ENCODE data around the gene SBK3.

Gene SBK3

GRCh38 chr19:55526216-55527196 lies 18.8 kb downstream of the SBK3 start:
- Mint-ChIP-seq H3K27me3 (ENCODE audit: low read depth) (no peaks in the 10 kb centered on the region), H3K4me1 (ENCODE audit: low read depth) (no peaks in the 10 kb centered on the region), H3K9me3 (no peaks in the 10 kb centered on the region), H3K4me3 (no peak overlapping the region), H3K36me3 (ENCODE audit: low read depth) (no peaks in the 10 kb centered on the region), H3K27ac (no peak overlapping the region)

GRCh38 chr19:55525289-55526101 lies 19.8 kb downstream of the SBK3 start:
- Mint-ChIP-seq H3K4me3 (no peak overlapping the region), H3K9me3 (no peaks in the 10 kb centered on the region), H3K36me3 (ENCODE audit: low read depth) (no peaks in the 10 kb centered on the region), H3K27ac (no peak overlapping the region), H3K27me3 (ENCODE audit: low read depth) (no peaks in the 10 kb centered on the region), H3K4me1 (ENCODE audit: low read depth) (no peaks in the 10 kb centered on the region)

GRCh38 chr19:55520691-55521292 lies 24.6 kb downstream of the SBK3 start:
- Mint-ChIP-seq H3K4me1 (ENCODE audit: low read depth) (peaks cover 2% of the 10 kb centered on the region), H3K9me3 (no peaks in the 10 kb centered on the region), H3K27ac (no peak overlapping the region)

GRCh38 chr19:55519451-55520311 lies 25.7 kb downstream of the SBK3 start:
- no peaks in the 10 kb centered on the region for H3K36me3 Mint-ChIP-seq (ENCODE audit: low read depth)
- H3K4me3 Mint-ChIP-seq: no peak overlapping the region
- peaks cover 2% of the 10 kb centered on the region for H3K4me1 Mint-ChIP-seq (ENCODE audit: low read depth)
- H3K9me3 Mint-ChIP-seq: no peaks in the 10 kb centered on the region
- H3K27ac Mint-ChIP-seq: no peak overlapping the region
- no peaks in the 10 kb centered on the region for H3K27me3 Mint-ChIP-seq (ENCODE audit: low read depth)

More at GRCh38 chr19:55520691-55521292, 24.6 kb downstream of the SBK3 start:
- no peaks in the 10 kb centered on the region for H3K27me3 Mint-ChIP-seq (ENCODE audit: low read depth)
- no peaks in the 10 kb centered on the region for H3K36me3 Mint-ChIP-seq (ENCODE audit: low read depth)
- H3K4me3 Mint-ChIP-seq: no peak overlapping the region

- no peaks in the 10 kb centered on the region for H3K36me3 Mint-ChIP-seq (ENCODE audit: low read depth)
- no peaks in the 10 kb centered on the region for H3K9me3 Mint-ChIP-seq
- peak overlapping the region; percentile 73 for H3K27ac Mint-ChIP-seq
- peaks cover 2% of the 10 kb centered on the region for H3K4me1 Mint-ChIP-seq (ENCODE audit: low read depth)
- H3K27me3 Mint-ChIP-seq (ENCODE audit: low read depth): no peaks in the 10 kb centered on the region
- peak overlapping the region; percentile 78 for H3K4me3 Mint-ChIP-seq
These were observed 28.3 kb downstream of the SBK3 start for GRCh38 chr19:55516878-55517620.

- H3K27me3 Mint-ChIP-seq (ENCODE audit: low read depth): peaks cover 5% of the 10 kb centered on the region
- peaks cover 7% of the 10 kb centered on the region for H3K4me1 Mint-ChIP-seq (ENCODE audit: low read depth)
- H3K9me3 Mint-ChIP-seq: peaks cover 2% of the 10 kb centered on the region
- no peak overlapping the region for H3K4me3 Mint-ChIP-seq
- peaks cover 2% of the 10 kb centered on the region for H3K36me3 Mint-ChIP-seq (ENCODE audit: low read depth)
- no peak overlapping the region for H3K27ac Mint-ChIP-seq
These were observed 37.2 kb downstream of the SBK3 start for GRCh38 chr19:55508120-55508519.

DNA sequence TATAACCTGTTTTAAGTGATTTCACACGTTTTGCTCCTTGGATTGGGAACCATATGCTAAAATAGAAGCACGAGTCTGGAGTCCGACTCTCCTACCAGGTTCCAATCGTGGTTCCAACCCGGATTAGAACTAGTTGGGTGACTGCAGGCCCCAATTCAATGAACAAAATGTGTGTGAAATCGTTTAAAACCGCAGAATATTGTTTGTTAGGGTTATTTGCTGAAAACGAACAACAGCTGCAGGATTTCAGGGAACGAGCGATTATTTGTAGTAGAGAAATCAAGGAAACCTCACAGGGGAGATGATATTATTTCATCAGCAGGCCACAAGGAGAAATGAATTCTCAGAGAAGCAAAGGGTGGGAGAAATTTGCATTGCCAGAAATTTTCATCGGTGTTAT lies 40.4 kb downstream of the SBK3 start:
- Mint-ChIP-seq H3K36me3 (ENCODE audit: low read depth) (peaks cover 4% of the 10 kb centered on the region), H3K9me3 (peaks cover 4% of the 10 kb centered on the region), H3K4me1 (ENCODE audit: low read depth) (peaks cover 15% of the 10 kb centered on the region), H3K27me3 (ENCODE audit: low read depth) (peaks cover 5% of the 10 kb centered on the region), H3K27ac (no peak overlapping the region), H3K4me3 (no peak overlapping the region)

- peaks cover 4% of the 10 kb centered on the region for H3K36me3 Mint-ChIP-seq (ENCODE audit: low read depth)
- H3K4me3 Mint-ChIP-seq: peak overlapping the region; percentile 78
- H3K27me3 Mint-ChIP-seq (ENCODE audit: low read depth): peaks cover 4% of the 10 kb centered on the region
- no peak overlapping the region for H3K27ac Mint-ChIP-seq
- peaks cover 4% of the 10 kb centered on the region for H3K9me3 Mint-ChIP-seq
- peaks cover 15% of the 10 kb centered on the region for H3K4me1 Mint-ChIP-seq (ENCODE audit: low read depth)
These were observed 41.1 kb downstream of the SBK3 start for GRCh38 chr19:55504252-55504603.

DNA sequence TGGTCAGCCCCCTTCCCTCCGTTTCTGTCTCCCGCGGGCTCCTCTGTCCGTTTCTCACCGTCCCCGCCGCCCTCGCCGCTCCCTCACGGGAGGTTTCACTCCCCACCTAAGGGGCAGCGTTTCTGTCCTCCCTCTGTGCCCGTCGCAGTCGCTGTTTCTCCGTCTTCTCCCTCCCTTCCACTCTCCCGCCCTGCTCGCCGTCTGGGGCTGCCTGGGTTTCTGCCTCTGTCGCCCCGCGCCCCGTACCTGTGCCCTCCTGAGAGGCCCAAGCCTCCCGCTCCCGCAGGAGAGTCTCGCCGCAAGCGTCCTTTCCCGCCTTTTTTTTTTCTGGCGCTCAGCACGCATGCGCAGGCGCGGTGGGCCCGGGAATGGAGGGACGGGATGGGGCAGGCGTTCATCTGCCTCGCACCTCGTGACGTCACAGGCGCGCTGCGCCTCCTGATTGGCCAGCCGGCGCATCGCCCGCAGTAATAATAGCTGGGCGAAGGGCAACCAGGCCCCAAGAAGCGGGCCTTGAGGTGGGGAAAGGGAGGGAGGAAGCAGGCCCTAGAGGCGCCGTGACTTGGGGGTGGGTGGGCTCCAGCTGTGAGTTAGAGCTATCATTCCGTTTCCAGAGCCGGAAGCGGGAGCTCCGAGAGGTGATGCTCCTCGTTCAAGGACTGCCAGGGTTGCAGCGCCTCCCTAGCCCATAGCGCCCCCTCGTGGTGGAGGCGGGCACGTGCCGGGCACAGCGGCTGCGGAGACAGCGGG lies 41.7 kb downstream of the SBK3 start:
- H3K9me3 Mint-ChIP-seq: peaks cover 4% of the 10 kb centered on the region
- no peaks in the 10 kb centered on the region for H3K27me3 Mint-ChIP-seq (ENCODE audit: low read depth)
- H3K27ac Mint-ChIP-seq: peak overlapping the region; percentile 57
- peaks cover 15% of the 10 kb centered on the region for H3K4me1 Mint-ChIP-seq (ENCODE audit: low read depth)
- peak overlapping the region; percentile 78 for H3K4me3 Mint-ChIP-seq
- H3K36me3 Mint-ChIP-seq (ENCODE audit: low read depth): peaks cover 4% of the 10 kb centered on the region

DNA sequence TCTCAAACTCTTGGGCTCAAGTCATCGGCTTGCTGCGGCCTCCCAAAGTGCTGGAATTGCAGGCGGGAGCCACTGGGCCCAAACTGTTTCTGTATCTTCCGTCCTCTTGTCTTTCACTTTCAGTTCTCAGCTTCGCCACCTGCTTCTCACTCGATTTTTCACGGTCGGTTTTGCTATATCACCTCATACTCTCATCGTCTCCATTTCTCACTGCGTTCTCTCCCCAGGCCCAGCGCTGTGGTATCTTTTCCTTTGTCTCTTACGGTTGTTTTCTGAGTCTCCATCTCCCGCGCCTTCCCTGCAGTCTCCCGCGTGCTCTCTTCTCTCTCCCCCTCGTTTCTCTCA lies 42.2 kb downstream of the SBK3 start:
- H3K9me3 Mint-ChIP-seq: peaks cover 4% of the 10 kb centered on the region
- peak overlapping the region; percentile 57 for H3K27ac Mint-ChIP-seq
- H3K27me3 Mint-ChIP-seq (ENCODE audit: low read depth): no peaks in the 10 kb centered on the region
- peak overlapping the region; percentile 78 for H3K4me3 Mint-ChIP-seq
- H3K36me3 Mint-ChIP-seq (ENCODE audit: low read depth): peaks cover 4% of the 10 kb centered on the region
- H3K4me1 Mint-ChIP-seq (ENCODE audit: low read depth): peaks cover 15% of the 10 kb centered on the region

DNA sequence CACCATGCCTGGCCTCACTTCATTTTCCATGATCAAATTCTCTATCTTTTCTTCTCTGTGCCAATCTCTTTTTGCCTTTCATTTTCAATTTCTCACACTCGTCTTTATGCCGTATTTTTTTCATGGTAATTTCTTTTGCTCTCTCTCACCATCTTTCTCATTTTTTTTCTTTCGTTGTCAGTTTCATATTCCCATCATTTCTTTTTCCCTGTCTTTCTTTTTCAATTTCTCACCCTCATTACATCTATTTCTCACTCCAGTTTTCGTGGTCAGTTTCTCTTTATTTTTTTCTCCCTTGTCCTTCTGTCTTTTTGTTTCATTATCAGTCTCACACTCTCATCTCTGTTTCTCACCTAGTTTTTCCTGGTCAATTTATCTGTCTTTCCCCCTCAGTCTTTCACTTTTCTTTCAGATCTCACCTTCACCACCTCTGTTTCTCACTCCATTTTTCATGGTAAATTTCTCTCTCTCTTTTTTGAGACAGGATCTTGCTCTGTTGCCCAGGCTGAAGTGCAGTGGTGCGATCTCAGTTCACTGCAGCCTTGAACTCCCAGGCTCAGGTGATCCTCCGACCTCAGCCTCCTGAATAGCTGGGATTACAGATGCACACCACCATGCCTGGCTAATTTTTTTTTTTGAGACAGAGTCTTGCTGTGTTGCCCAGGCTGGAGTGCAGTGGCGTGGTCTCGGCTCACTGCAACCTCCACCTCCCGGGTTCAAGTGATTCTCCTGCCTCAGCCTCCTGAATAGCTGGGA lies 43.0 kb downstream of the SBK3 start:
- Mint-ChIP-seq H3K27me3 (ENCODE audit: low read depth) (no peaks in the 10 kb centered on the region), H3K9me3 (peaks cover 4% of the 10 kb centered on the region), H3K4me1 (ENCODE audit: low read depth) (peaks cover 15% of the 10 kb centered on the region), H3K36me3 (ENCODE audit: low read depth) (peaks cover 4% of the 10 kb centered on the region), H3K4me3 (peak overlapping the region; percentile 2), H3K27ac (peak overlapping the region; percentile 24)

DNA sequence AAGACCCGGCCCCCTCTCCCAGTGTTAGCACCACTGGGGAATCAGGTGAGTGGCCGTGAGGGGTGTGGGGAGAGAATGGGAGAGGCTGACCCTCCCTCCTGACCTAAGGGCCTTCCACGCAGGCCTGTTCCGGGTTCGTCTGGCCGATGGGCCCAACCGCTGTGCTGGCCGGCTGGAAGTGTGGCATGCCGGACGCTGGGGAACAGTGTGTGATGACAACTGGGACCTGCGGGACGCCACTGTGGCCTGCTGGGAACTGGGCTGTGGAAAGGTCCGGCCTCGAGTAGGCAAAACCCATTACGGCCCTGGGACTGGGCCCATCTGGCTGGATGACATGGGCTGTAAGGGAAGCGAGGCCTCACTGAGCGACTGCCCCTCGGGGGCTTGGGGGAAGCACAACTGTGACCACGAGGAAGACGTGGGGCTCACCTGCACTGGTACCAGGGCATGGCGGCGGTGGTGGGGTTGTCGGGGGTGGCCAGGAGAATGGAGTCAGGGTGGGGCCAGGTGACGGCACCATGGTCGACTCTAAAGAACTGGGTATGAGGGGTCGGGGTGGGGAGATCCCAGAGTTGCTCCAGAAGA lies 44.9 kb downstream of the SBK3 start:
- Mint-ChIP-seq H3K4me1 (ENCODE audit: low read depth) (peaks cover 15% of the 10 kb centered on the region), H3K36me3 (ENCODE audit: low read depth) (peaks cover 4% of the 10 kb centered on the region), H3K27ac (no peak overlapping the region), H3K27me3 (ENCODE audit: low read depth) (no peaks in the 10 kb centered on the region), H3K4me3 (no peak overlapping the region), H3K9me3 (peaks cover 4% of the 10 kb centered on the region)

All from T-helper 1 cell treated with Interleukin-12 subunit alpha and Interleukin-12 subunit beta and Interleukin-4 antibody, amounts not matched to agents 30 μg/mL and 1 μg/mL, for 36 hours (primary cell).